Heart right ventricle (tissue), 16 donors: ENCODE measurements around the gene PARD3. TPM values are rescaled to one million over a fixed set of nuclear protein-coding genes. Genes with fewer than 3 reads are reported as not detected.

Experiments
- ATAC-seq, 8 donors: fragments of 200-7000 bp; cut with Tn5 transposase; one replicate each; pipeline ENCODE4 v1.9.1; 2020; ENCODE audit warnings: mild to moderate bottlenecking in 8 of 8, moderate library complexity in 8 of 8, moderate number of reproducible peaks in 1 of 8
- DNase-seq, 2 donors: peaks; one replicate each; pipeline ENCODE4 v3.0.0-alpha.2; 2020
- H3K27ac ChIP-seq, 10 donors: fragments of 200-600 bp; sonication (generic) in 2 of 10; one replicate each; pipeline versions ENCODE4 v1.5.0 to v1.8.0; 2020 to 2022; ENCODE audit warnings: mild to moderate bottlenecking in 3 of 10
- H3K27me3 ChIP-seq, 7 donors: fragments of 200-600 bp; one replicate each; pipeline ENCODE4 v1.8.0; 2021 to 2022; ENCODE audit warnings: mild to moderate bottlenecking in 2 of 7
- H3K36me3 ChIP-seq, 9 donors: fragments of 200-600 bp; sonication (generic) in 1 of 9; one replicate each; pipeline versions ENCODE4 v1.5.0 to v1.8.0; 2020 to 2022; ENCODE audit warnings: mild to moderate bottlenecking in 2 of 9
- H3K4me1 ChIP-seq, 9 donors: fragments of 200-600 bp; sonication (generic) in 1 of 9; one replicate each; pipeline versions ENCODE4 v1.5.0 to v1.8.0; 2020 to 2022; ENCODE audit warnings: mild to moderate bottlenecking in 4 of 9
- H3K4me3 ChIP-seq, 10 donors: fragments of 200-600 bp; sonication (generic) in 2 of 10; one replicate each; pipeline versions ENCODE4 v1.5.0 to v1.8.0; 2020 to 2022; ENCODE audit warnings: mild to moderate bottlenecking in 7 of 10, moderate library complexity in 2 of 10
- H3K9me3 ChIP-seq, 11 donors: fragments of 200-600 bp in 10 of 11; sonication (generic) in 2 of 11; one replicate each; pipeline versions ENCODE4 v1.5.0 to v1.8.0; 2013 to 2022; ENCODE audit warnings: mild to moderate bottlenecking in 2 of 11, control low read depth in 1 of 11, moderate library complexity in 1 of 11
- CTCF ChIP-seq, 9 donors: fragments of 200-600 bp; sonication (generic) in 2 of 9; IDR thresholded peaks; one replicate each; pipeline versions ENCODE4 v1.5.0 to v1.8.0; 2021 to 2022; ENCODE audit warnings: antibody characterized with exemption in 9 of 9, mild to moderate bottlenecking in 5 of 9, moderate library complexity in 1 of 9
- WGBS, 2 donors: extraction: QIAGEN DNeasy Blood & Tissue Kit; methylation state at CpG; one replicate each; pipeline ENCODE4 v1.1.7; 2013; ENCODE audit warnings: inconsistent platforms in 1 of 2; 5-methylcytosine and 5-hydroxymethylcytosine counted together
- intact Hi-C, 10 donors: fragments of 100-400 bp; cut with DNase I; formaldehyde crosslinking; loops; one replicate each; pipeline versions ENCODE4 v1.11.1 to v1.14.2; 2022
- polyA plus RNA-seq, 2 donors: library from polyadenylated mRNA; stranded (reverse); fragments of 200-250 nt; gene quantifications; one replicate each; pipeline ENCODE4 v1.2.3, GENCODE V29; 2013
- total RNA-seq, 10 donors: library from RNA; stranded (reverse); fragmentation: NEBNext Ultra II Directional in 3 of 10; extraction: Animal tissue kit (Norgen Biotek cat#: 25700) in 3 of 10; gene quantifications; one replicate each; pipeline versions ENCODE4 v1.2.1 to v1.2.4, GENCODE V29; 2021 to 2023
- donor health status: Arrhythmogenic right ventricular cardiomyopathy.
- donor health status: ischemic (EF 13 %, LVEDD 7.1; RV severe dilation, severe dysfunction).
- donor health status: healthy with polysubstance abuse.
- donor health status: DM: no; HTN: yes; CAD: no.
- donor health status: DM: no; HTN: no; CAD: no.
- donor health status: ischemic (EF 25% LVEDD 6.9; RV normal size, moderate dysfunction).
- donor health status: ischemic (EF 25% LVEDD 5.7; RV mildly dilated, moderate dysfunction).
- donor health status: healthy.
- donor health status: DM: yes; HTN: yes; CAD: no.
- donor health status: Ischemic cardiomyopathy.
- donor health status: ischemic (EF 35%, LVEDD 5.7; RV mildly dilated, moderate dysfunction).
- donor health status: nonischemic (EF 11% LVEDD 7.7; RV severe dilation, severe dysfunction).
- donor health status: DM: yes; HTN: yes; CAD: no.
- donor health status: PGD.
- donor health status: ischemic (EF 29% LVEDD 5.4; RV normal size, mild dysfunction).
- donor health status: nonischemic (EF 23%, LVEDD 6.1; RV moderate dilation, normal function).

PARD3 gene
- total and polyA plus RNA-seq, 12 donors = 19.7 to 41.8 (median 34.2) TPM

- H3K27ac ChIP-seq = no peak overlapping the region
- no peaks in the 10 kb centered on the region for H3K27me3 ChIP-seq
- no peak for ATAC-seq
- H3K9me3 ChIP-seq = no peaks in the 10 kb centered on the region
- no peak overlapping the region for H3K4me3 ChIP-seq
- no peaks in the 10 kb centered on the region for H3K36me3 ChIP-seq
- no peak for DNase-seq
- 57 to 82% methylated on average over 1 of the region's 1 CpG for WGBS, 2 donors
- intact Hi-C loops = loop anchor here in 6 of 10 donors (5.0 to 10.0 kb wide), 7 partner anchors 64 to 296 kb away; partner anchors contain the start of gene PARD3 (in 3 of the 6)
- H3K4me1 ChIP-seq = peaks cover 0 to 43% (median 30%) of the 10 kb centered on the region in 9 donors
- no peak for TF ChIP-seq CTCF (IDR thresholded peaks at IDR 0.05)
These were observed 86.7 kb downstream of the PARD3 start for GRCh38 chr10:34728361-34728760.

GRCh38 chr10:34727595-34728033, 87.5 kb downstream of the PARD3 start:
- H3K27ac ChIP-seq = no peak overlapping the region
- no peak overlapping the region for H3K4me3 ChIP-seq
- no peaks in the 10 kb centered on the region for H3K36me3 ChIP-seq
- ATAC-seq (peak in 7 of 8 donors; percentile 40 to 69 (median 57)), DNase-seq (no peak)
- no peaks in the 10 kb centered on the region for H3K9me3 ChIP-seq
- TF ChIP-seq CTCF (IDR thresholded peaks at IDR 0.05) = no peak
- peaks cover 0 to 45% (median 33%) of the 10 kb centered on the region in 9 donors for H3K4me1 ChIP-seq
- H3K27me3 ChIP-seq = no peaks in the 10 kb centered on the region
- intact Hi-C loops = loop anchor here in 6 of 10 donors (5.0 to 10.0 kb wide), 7 partner anchors 63 to 297 kb away; partner anchors contain the start of gene PARD3 (in 3 of the 6)
- WGBS, 2 donors = 51 to 65% methylated on average over 9 of the region's 9 CpGs

- H3K4me1 ChIP-seq = peaks cover 0 to 52% (median 33%) of the 10 kb centered on the region in 9 donors
- peak in 1 of 8 donors; percentile 25 for ATAC-seq
- no peaks in the 10 kb centered on the region for H3K36me3 ChIP-seq
- H3K9me3 ChIP-seq = no peaks in the 10 kb centered on the region
- no peaks in the 10 kb centered on the region for H3K27me3 ChIP-seq
- no peak for DNase-seq
- no peak overlapping the region for H3K27ac ChIP-seq
- no peak for TF ChIP-seq CTCF (IDR thresholded peaks at IDR 0.05)
- intact Hi-C loops = loop anchor here in 6 of 10 donors (5.0 to 10.0 kb wide), 7 partner anchors 62 to 298 kb away; partner anchors contain the start of gene PARD3 (in 3 of the 6)
- no peak overlapping the region for H3K4me3 ChIP-seq
These were observed 88.2 kb downstream of the PARD3 start for GRCh38 chr10:34726862-34727261.

- 49 to 56% methylated on average over 10 of the region's 10 CpGs for WGBS, 2 donors
- no peaks in the 10 kb centered on the region for H3K36me3 ChIP-seq
- H3K4me1 ChIP-seq = peaks cover 0 to 66% (median 37%) of the 10 kb centered on the region in 9 donors
- intact Hi-C loops = loop anchor here in 9 of 10 donors (2.0 to 10.0 kb wide), 9 partner anchors 59 to 301 kb away; partner anchors contain the start of gene PARD3 (in 4 of the 9)
- peak overlapping the region in 1 of 10 donors; percentile 8 for H3K4me3 ChIP-seq
- H3K27me3 ChIP-seq = no peaks in the 10 kb centered on the region
- TF ChIP-seq CTCF (IDR thresholded peaks at IDR 0.05) = peak; percentile 29 to 75 (median 56)
- DNase-seq (peak in 1 of 2 donors; percentile 67), ATAC-seq (peak in 7 of 8 donors; percentile 70 to 87 (median 78))
- no peaks in the 10 kb centered on the region for H3K9me3 ChIP-seq
- peak overlapping the region in 1 of 10 donors; percentile 25 for H3K27ac ChIP-seq
These were observed 91.3 kb downstream of the PARD3 start for GRCh38 chr10:34723750-34724149.
